ENCODE results near the gene ADGRB3. TPM values are rescaled to one million over a fixed set of nuclear protein-coding genes. Genes with fewer than 3 reads are reported as not detected.

Gene ADGRB3
- total RNA-seq, 1 experiment from 2014 or later, result not detected

GRCh38 chr6:69303382-69303781 is 668.3 kb downstream of the ADGRB3 start:
- CTCF ChIA-PET, result no interaction called here
- Mint-ChIP-seq H3K4me1 (ENCODE audit: insufficient read depth, unreplicated experiment) (no peaks in the 10 kb centered on the region), H3K36me3 (ENCODE audit: insufficient read depth, unreplicated experiment) (no peaks in the 10 kb centered on the region), H3K4me3 (ENCODE audit: unreplicated experiment) (no peak overlapping the region), H3K27ac (ENCODE audit: low read depth, unreplicated experiment) (no peak overlapping the region), H3K27me3 (ENCODE audit: insufficient read depth, unreplicated experiment) (peaks cover 53% of the 10 kb centered on the region), H3K9me3 (ENCODE audit: unreplicated experiment) (no peaks in the 10 kb centered on the region)
- BruUV-seq (replicated peaks), result no TSS peak
- TF ChIP-seq CTCF (IDR thresholded peaks at IDR 0.05; ENCODE audit: unreplicated experiment), result no peak
- no peak for DNase-seq (ENCODE audit: unreplicated experiment)
- intact Hi-C loops (cut with micrococcal nuclease), result no loop called here
- POLR2A ChIA-PET, result no interaction called here

GRCh38 chr6:69305456-69305855 is 670.4 kb downstream of the ADGRB3 start:
- intact Hi-C loops (cut with micrococcal nuclease), result no loop called here
- Mint-ChIP-seq H3K27me3 (ENCODE audit: insufficient read depth, unreplicated experiment) (peaks cover 70% of the 10 kb centered on the region), H3K4me1 (ENCODE audit: insufficient read depth, unreplicated experiment) (no peaks in the 10 kb centered on the region), H3K27ac (ENCODE audit: low read depth, unreplicated experiment) (no peak overlapping the region), H3K36me3 (ENCODE audit: insufficient read depth, unreplicated experiment) (no peaks in the 10 kb centered on the region), H3K9me3 (ENCODE audit: unreplicated experiment) (no peaks in the 10 kb centered on the region), H3K4me3 (ENCODE audit: unreplicated experiment) (no peak overlapping the region)
- no TSS peak for BruUV-seq (replicated peaks)
- no peak for DNase-seq (ENCODE audit: unreplicated experiment)
- POLR2A ChIA-PET, result no interaction called here
- TF ChIP-seq CTCF (IDR thresholded peaks at IDR 0.05; ENCODE audit: unreplicated experiment), result no peak
- CTCF ChIA-PET, result no interaction called here

- H3K27ac Mint-ChIP-seq (ENCODE audit: low read depth, unreplicated experiment), result no peak overlapping the region
- ChIA-PET CTCF (no interaction called here), POLR2A (no interaction called here)
- H3K36me3 Mint-ChIP-seq (ENCODE audit: insufficient read depth, unreplicated experiment), result no peaks in the 10 kb centered on the region
- H3K4me1 Mint-ChIP-seq (ENCODE audit: insufficient read depth, unreplicated experiment), result no peaks in the 10 kb centered on the region
- intact Hi-C loops (cut with micrococcal nuclease), result no loop called here
- no peak for DNase-seq (ENCODE audit: unreplicated experiment)
- no peak for TF ChIP-seq CTCF (IDR thresholded peaks at IDR 0.05; ENCODE audit: unreplicated experiment)
- H3K4me3 Mint-ChIP-seq (ENCODE audit: unreplicated experiment), result no peak overlapping the region
- BruUV-seq (replicated peaks), result no TSS peak
- peaks cover 68% of the 10 kb centered on the region for H3K27me3 Mint-ChIP-seq (ENCODE audit: insufficient read depth, unreplicated experiment)
- H3K9me3 Mint-ChIP-seq (ENCODE audit: unreplicated experiment), result no peaks in the 10 kb centered on the region
Observed at GRCh38 chr6:69308584-69308983, 673.5 kb downstream of the ADGRB3 start.

GRCh38 chr6:69311888-69312287 is 676.8 kb downstream of the ADGRB3 start:
- no peak for TF ChIP-seq CTCF (IDR thresholded peaks at IDR 0.05; ENCODE audit: unreplicated experiment)
- CTCF ChIA-PET, result no interaction called here
- Mint-ChIP-seq H3K27me3 (ENCODE audit: insufficient read depth, unreplicated experiment) (peaks cover 61% of the 10 kb centered on the region), H3K27ac (ENCODE audit: low read depth, unreplicated experiment) (no peak overlapping the region), H3K4me3 (ENCODE audit: unreplicated experiment) (no peak overlapping the region), H3K9me3 (ENCODE audit: unreplicated experiment) (no peaks in the 10 kb centered on the region), H3K36me3 (ENCODE audit: insufficient read depth, unreplicated experiment) (no peaks in the 10 kb centered on the region), H3K4me1 (ENCODE audit: insufficient read depth, unreplicated experiment) (no peaks in the 10 kb centered on the region)
- BruUV-seq (replicated peaks), result no TSS peak
- POLR2A ChIA-PET, result no interaction called here
- intact Hi-C loops (cut with micrococcal nuclease), result no loop called here
- DNase-seq (ENCODE audit: unreplicated experiment), result no peak
